Mesodermal cell (in vitro differentiated cells): ENCODE measurements around the gene VASN.

Source experiments
- H3K27ac ChIP-seq: 2 replicates; pipeline ENCODE4 v1.7.0; 2013; ENCODE audit warnings: mild to moderate bottlenecking, low read depth, low read length, moderate library complexity; ENCODE audit not compliant: severe bottlenecking
- H3K36me3 ChIP-seq: 2 replicates; pipeline ENCODE4 v1.7.1; 2013; ENCODE audit warnings: mild to moderate bottlenecking, low read length, moderate library complexity; ENCODE audit not compliant: control insufficient read depth, insufficient read depth
- H3K4me1 ChIP-seq: one replicate; pipeline ENCODE4 v1.7.1; 2013; ENCODE audit warnings: mild to moderate bottlenecking, low read length; ENCODE audit not compliant: insufficient read depth, control insufficient read depth, poor library complexity, severe bottlenecking
- H3K4me3 ChIP-seq: 2 replicates; pipeline ENCODE4 v1.7.0; 2013; ENCODE audit warnings: low read length, control low read depth, mild to moderate bottlenecking; ENCODE audit not compliant: insufficient read depth, poor library complexity, severe bottlenecking; ENCODE audit errors: extremely low read depth
- H3K9me3 ChIP-seq: 2 replicates; pipeline ENCODE4 v1.7.1; 2013; ENCODE audit warnings: mild to moderate bottlenecking, low read length, moderate library complexity; ENCODE audit not compliant: control insufficient read depth
- WGBS, 2 experiments: methylation state at CpG; one replicate each; pipeline ENCODE4 v1.1.5; 2013; ENCODE audit warnings: missing lambda C conversion rate in 2 of 2; ENCODE audit not compliant: insufficient coverage in 2 of 2; 5-methylcytosine and 5-hydroxymethylcytosine counted together

VASN gene

DNA sequence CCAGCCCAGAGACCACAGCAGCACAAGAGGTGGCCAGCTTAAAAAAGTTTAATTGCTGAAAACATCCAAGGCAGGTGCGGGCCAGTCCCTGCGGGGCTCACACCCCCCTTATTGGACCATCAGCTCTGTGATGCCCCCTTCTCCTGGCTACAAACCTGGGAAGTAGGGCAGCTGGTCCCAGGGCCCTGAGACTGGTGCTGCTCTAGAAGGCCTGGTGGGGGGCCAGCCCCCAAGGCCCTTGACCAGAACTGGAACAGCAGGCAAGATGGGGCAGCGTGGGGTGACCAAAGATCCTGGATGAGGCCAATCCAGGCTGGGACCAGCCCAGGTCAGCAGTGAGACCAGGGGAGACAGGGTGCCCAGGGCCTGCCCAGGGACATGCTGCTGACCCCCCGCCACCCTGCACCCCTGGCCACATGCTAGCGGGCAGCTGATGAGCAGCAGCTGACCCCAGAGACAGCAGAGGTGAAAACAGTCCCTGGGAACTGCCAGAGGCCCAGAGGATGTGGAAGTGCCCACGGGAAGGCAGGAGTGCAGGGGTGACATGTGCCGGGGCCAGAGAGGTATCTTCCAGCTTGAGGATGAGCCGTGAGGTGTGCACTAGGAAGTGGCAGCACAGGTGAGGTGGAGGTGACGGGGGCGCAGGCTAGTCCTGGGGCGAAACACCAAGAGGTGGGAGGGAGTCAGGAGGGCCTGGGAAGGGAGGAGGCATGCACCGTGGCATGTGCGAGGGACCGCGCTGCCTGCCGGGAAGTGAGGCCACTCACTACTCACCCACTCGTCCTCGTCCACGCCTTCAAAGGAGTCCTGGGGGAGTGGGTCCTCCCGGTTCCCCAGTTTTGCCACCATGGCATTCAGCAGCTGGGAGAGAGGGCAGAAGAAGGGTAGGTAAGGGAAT, 16.9 kb upstream of the VASN start:
- peaks cover 9% of the 10 kb centered on the region for H3K4me1 ChIP-seq
- no peak overlapping the region for H3K4me3 ChIP-seq
- 92 to 94% methylated on average over 11 to 15 of the region's 20 CpGs for WGBS, 2 experiments
- H3K27ac ChIP-seq, result no peak overlapping the region
- H3K36me3 ChIP-seq, result peaks cover 4% of the 10 kb centered on the region
- no peaks in the 10 kb centered on the region for H3K9me3 ChIP-seq

DNA sequence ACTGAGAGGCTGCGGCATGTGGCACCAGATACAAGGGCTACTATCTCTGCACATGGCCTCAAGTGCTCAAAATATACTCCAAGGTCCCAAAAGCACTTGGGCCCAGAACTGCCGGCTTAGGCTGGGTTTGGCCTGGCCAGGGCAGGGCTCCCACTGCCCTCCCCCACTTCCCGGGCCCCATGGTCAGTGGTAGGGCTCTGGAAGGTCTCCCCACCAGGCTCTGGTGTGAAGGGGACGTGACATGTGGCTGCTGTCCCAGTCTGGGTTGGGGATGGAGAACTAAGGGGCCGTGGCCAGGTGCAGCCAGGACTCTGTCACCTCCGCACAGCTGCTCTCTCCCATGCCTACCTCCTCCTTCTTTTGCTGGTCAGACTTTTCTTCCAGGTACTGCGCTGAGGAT, 14.8 kb upstream of the VASN start:
- WGBS, 2 experiments, result 88 to 97% methylated on average over 5 to 6 of the region's 7 CpGs
- H3K4me1 ChIP-seq, result peaks cover 2% of the 10 kb centered on the region
- no peak overlapping the region for H3K4me3 ChIP-seq
- H3K36me3 ChIP-seq, result no peaks in the 10 kb centered on the region
- H3K27ac ChIP-seq, result no peak overlapping the region
- H3K9me3 ChIP-seq, result no peaks in the 10 kb centered on the region

DNA sequence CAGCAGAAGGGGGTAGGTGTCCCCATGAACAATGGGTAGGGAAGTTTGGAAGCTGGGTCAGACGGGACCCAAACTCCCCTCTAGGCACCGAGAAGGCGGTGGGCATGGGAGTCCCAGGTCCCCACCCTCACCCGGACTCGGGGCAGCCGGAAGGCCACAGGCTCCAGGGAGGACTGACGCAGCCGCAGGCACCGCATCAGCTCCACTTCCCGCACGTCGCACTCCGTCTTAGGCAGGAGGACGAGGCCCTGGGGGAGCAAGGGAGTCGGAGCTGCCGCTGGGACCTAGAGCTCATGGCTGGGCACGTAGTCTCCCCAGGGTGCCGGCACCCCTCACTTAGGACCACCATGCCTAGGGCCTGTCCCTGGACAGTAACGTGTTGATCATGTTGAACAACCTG, 13.4 kb upstream of the VASN start:
- peaks cover 4% of the 10 kb centered on the region for H3K4me1 ChIP-seq
- H3K36me3 ChIP-seq, result peaks cover 3% of the 10 kb centered on the region
- no peaks in the 10 kb centered on the region for H3K9me3 ChIP-seq
- 89 to 95% methylated on average over 18 to 19 of the region's 19 CpGs for WGBS, 2 experiments
- H3K4me3 ChIP-seq, result no peak overlapping the region
- no peak overlapping the region for H3K27ac ChIP-seq

DNA sequence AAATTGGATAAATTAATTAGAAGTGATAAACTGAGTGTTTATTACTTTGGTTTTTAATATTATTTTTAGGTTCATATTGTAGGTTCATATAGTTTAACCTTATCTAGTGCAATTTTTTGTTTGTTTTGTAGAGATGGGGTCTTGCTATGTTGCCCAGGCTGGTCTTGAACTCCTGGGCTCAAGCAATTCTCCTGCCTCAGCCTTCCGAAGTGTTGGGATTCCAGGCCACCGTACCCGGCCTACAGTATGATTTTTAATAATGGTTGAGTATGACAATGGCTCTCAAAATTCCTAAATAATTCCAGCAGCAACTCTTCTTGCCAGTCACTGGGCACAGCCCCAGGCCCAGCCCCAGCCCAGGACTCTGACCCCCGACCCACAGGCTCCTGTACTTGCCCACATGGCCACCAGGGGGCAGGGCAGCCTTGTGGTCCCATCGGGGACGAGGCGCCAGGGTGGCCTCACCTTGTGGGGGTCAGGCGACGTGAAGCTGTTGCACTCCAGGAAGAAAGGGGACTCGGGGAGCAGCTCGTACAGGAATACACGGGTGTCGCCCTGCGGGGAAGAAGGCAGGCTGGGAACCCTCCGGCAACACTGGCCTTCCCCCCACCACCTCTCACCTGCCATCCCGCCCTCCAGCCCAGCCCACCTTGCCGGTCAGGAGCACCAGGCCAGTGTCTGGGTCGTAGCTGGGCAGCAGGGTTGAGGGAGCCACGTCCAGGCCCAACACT, 12.7 kb upstream of the VASN start:
- Histone ChIP-seq H3K4me3 (no peak overlapping the region), H3K27ac (no peak overlapping the region), H3K4me1 (peaks cover 4% of the 10 kb centered on the region), H3K9me3 (no peaks in the 10 kb centered on the region), H3K36me3 (peaks cover 3% of the 10 kb centered on the region)
- 34 to 39% methylated on average over 12 to 16 of the region's 19 CpGs for WGBS, 2 experiments

DNA sequence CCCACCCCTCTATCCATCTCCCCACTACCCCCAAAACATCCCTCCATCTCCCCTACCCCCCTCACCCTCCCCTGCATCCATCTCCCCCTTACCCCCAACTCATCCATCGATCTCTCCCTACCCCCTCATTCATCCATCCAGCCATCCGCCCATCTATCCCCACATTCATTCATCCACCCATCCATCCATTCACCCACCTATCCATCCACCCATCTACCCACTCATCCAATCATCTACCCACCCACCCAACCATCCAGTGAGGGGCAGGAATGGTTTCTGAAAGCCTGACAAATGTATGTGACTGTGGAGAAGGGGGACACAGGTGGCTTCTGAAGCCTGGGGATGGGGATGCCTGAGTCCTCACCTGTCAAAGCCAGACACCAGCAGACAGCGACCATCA, 11.7 kb upstream of the VASN start:
- Histone ChIP-seq H3K4me1 (peaks cover 4% of the 10 kb centered on the region), H3K36me3 (peaks cover 9% of the 10 kb centered on the region), H3K4me3 (no peak overlapping the region), H3K27ac (no peak overlapping the region), H3K9me3 (no peaks in the 10 kb centered on the region)
- WGBS, 2 experiments, result 95 to 100% methylated on average over 1 to 3 of the region's 3 CpGs

DNA sequence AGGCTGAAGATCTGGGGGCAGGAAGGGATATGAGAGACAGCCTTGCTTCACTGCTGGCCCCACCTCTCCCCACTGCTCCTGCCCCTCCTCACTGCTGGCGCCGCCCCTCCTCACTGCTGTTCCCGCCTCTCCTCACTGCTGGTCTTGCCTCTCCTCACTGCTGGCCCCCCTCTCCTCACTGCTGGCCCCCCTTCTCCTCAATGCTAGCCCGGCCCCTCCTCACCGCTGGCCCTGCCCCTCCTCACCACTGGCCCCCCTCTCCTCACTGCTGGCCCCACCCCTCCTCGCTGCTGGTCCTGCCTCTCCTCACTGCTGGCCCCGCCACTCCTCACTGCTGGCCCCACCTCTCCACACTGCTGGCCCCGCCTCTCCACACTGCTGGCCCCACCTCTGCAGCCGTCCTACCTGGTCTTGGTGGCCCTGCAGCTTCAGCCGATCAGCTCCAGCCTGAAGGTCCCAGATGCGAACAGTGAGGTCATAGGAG, 11.1 kb upstream of the VASN start:
- peaks cover 4% of the 10 kb centered on the region for H3K4me1 ChIP-seq
- WGBS, 2 experiments, result 75 to 82% methylated on average over 5 to 9 of the region's 11 CpGs
- no peaks in the 10 kb centered on the region for H3K9me3 ChIP-seq
- no peak overlapping the region for H3K27ac ChIP-seq
- H3K36me3 ChIP-seq, result peaks cover 9% of the 10 kb centered on the region
- no peak overlapping the region for H3K4me3 ChIP-seq

DNA sequence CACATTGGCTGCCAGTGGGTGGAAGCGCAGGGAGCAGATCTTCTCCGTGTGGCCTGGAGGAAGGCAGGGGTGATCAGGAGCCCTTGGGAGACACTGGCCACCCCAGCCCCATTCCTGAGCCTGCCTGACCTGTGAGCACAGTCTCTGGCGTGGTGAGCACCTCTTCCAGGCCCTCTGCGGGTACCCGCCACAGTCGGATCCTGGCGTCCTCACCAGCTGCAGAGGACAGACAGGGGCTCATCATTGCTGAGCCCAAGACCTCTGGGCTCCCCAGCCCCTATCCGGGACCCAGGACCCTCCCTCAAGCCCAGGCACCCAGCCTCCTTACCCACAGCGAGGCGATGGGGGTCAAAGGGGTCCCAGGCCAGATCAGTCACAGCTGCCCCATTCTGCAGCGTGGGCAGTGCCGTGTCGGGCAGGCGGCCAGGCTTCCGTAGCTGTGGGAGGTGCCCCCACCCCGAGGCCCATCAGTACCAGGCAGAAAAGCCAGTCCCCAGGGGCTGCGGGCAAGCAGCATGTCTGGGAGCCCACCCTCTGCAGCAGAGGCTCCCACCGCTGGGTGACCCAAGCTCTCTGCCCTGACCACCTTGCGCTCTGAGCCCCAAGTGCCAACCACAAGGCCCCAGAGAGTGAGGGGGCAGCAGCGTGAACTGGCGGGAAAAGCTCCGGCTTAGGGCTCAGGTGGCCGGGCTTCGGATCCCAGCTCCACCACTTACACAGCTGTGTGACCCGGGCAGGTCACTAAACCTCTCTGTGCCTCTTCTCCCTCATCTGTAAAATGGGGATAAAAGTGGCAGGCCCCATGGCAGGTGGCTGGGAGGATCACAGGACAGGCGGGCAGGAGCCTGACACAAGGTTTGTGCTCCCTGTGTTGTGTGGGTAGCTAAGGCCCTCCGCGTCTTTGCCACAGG, 10.4 kb upstream of the VASN start:
- Histone ChIP-seq H3K27ac (no peak overlapping the region), H3K9me3 (no peaks in the 10 kb centered on the region), H3K4me1 (peaks cover 4% of the 10 kb centered on the region), H3K4me3 (no peak overlapping the region), H3K36me3 (peaks cover 9% of the 10 kb centered on the region)
- WGBS, 2 experiments, result 95 to 96% methylated on average over 21 to 22 of the region's 28 CpGs

DNA sequence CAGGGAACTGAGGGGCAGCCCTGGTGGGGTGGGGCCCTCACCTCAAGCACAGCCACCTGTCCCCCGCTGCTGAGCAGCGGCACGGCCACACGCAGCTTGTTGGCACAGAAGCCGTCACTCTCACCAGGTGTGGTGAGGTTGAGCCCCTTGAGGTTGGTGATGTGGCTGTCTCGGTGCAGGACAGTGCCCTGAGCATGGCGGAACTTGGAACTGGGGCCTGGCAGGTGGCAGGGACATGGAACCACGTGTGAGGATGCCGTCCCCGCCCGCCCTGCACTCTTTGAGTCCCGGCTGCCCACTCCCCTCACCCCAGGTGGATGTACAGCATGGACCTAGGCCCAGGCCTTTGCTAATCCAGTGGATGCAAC, 9.7 kb upstream of the VASN start:
- Histone ChIP-seq H3K27ac (no peak overlapping the region), H3K36me3 (peaks cover 9% of the 10 kb centered on the region), H3K4me1 (peaks cover 4% of the 10 kb centered on the region), H3K9me3 (no peaks in the 10 kb centered on the region), H3K4me3 (no peak overlapping the region)
- WGBS, 2 experiments, result 95% methylated on average over 4 to 12 of the region's 12 CpGs

DNA sequence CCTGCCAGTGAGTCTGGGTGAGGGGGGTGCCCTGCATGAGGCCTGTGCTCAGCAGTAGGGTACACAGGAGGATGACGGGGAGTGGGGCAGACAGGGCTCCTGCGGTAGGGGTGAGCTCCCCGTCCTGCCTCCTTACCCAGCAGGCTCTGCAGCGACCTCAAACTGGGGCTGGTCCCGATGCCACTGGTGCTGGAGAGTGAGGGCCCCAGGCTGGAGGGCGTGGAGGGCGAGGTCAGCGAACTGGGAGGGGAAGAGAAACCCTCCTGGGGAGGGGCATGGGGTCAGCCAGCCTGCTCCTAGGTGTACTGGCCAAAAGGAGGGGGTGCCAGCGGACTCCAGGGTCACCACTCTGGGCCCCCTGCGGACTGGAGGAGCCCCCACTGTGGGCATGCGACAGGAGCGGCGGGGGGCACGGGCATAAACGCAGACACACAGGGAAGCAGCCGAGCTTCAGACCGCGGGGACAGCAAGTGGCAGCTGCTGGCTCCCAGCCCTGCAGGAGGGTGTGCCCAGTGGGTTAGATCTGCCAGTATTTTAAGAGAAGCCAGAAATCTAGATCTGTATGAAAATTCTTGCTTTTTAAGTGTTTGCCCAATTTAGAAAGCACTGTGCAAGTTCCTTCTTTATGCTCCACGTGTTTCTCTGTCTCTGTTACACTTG, 9.0 kb upstream of the VASN start:
- Histone ChIP-seq H3K27ac (no peak overlapping the region), H3K4me3 (no peak overlapping the region), H3K9me3 (no peaks in the 10 kb centered on the region), H3K36me3 (peaks cover 9% of the 10 kb centered on the region), H3K4me1 (peaks cover 4% of the 10 kb centered on the region)
- WGBS, 2 experiments, result 93 to 96% methylated on average over 17 to 18 of the region's 19 CpGs
